ENCODE measurements around the gene BICC1. TPM values are rescaled to one million over a fixed set of nuclear protein-coding genes. Genes with fewer than 3 reads are reported as not detected.

The BICC1 gene
- total and polyA plus RNA-seq, 2 of the 8 experiments (the other 6 are each of a cell fraction or from before 2014, with no cell fraction given) = 0.20 to 0.73 TPM

DNA sequence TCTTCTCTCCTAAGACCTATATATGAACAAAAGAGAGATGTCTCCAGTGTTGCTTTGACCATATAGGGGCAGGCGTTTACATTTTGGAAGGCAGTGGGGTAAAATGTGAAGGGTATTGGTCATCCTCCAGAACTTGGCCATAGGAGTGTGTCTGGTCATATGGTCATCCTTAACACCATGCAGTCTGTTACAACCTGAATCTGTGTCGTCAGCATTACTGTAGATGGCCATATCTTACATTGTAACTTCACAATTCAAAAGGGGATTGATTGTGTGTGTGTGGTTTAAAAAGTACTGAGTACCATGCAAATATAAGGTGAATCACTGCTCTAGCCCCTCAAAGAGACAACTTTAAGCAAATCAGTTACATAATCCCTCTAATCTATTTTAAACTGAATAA is 311.7 kb downstream of the BICC1 start:
- no peak overlapping the region for H4K5ac ChIP-seq (ENCODE audit: insufficient read length, low read depth, low read length)
- H4K91ac ChIP-seq (replicated peaks; ENCODE audit: insufficient read length, low read length) = no peak overlapping the region
- no peak overlapping the region for H2BK12ac ChIP-seq (ENCODE audit: low read depth, low read length)
- H3K4me1 ChIP-seq (replicated peaks in 1 of 4; ENCODE audit: control insufficient read depth in 3 of 4, insufficient read depth in 4 of 4, low read length in 3 of 4) = no peaks in the 10 kb centered on the region
- no peaks in the 10 kb centered on the region for H3K36me3 ChIP-seq (ENCODE audit: control insufficient read depth in 2 of 4, insufficient read depth in 4 of 4, low read length in 3 of 4)
- H3K9ac ChIP-seq (replicated peaks in 1 of 4; ENCODE audit: extremely low read depth in 1 of 4, low read depth in 3 of 4, low read length in 3 of 4) = no peak overlapping the region
- FAIRE-seq (no peak), DNase-seq (ENCODE audit: low read depth in 1 of 2, low spot score in 2 of 2) (no peak)
- ChIA-PET POLR2A (ENCODE audit: partially characterized antibody) (no interaction called here), CTCF (ENCODE audit: partially characterized antibody) (interaction anchor here (1.7 kb wide), 1 partner anchor 16 kb away, joined by 4 read pairs; no protein-coding TSS in a partner anchor)
- no peak overlapping the region for H3K4ac ChIP-seq (replicated peaks; ENCODE audit: insufficient read length, low read depth, low read length)
- no peak overlapping the region for H3K27ac ChIP-seq (ENCODE audit: low read depth, low read length)
- no peak overlapping the region for H2BK5ac ChIP-seq (ENCODE audit: low read depth, low read length)
- H2BK120ac ChIP-seq (replicated peaks; ENCODE audit: low read depth, low read length) = no peak overlapping the region
- H3K23me2 ChIP-seq (ENCODE audit: low read depth, low read length) = no peaks in the 10 kb centered on the region
- no peaks in the 10 kb centered on the region for H4K20me1 ChIP-seq (replicated peaks in 1 of 2; ENCODE audit: control insufficient read depth in 1 of 2, insufficient read depth in 2 of 2, low read length in 2 of 2)
- no peak overlapping the region for H2AFZ ChIP-seq (ENCODE audit: low read length)
- H3K18ac ChIP-seq (ENCODE audit: extremely low read depth, low read length) = no peak overlapping the region
- no peaks in the 10 kb centered on the region for H3K9me3 ChIP-seq (ENCODE audit: insufficient read depth in 2 of 2, low read depth in 1 of 2, low read length in 1 of 2)
- no peak overlapping the region for H4K8ac ChIP-seq (ENCODE audit: extremely low read depth, insufficient read depth, low read length)
- no peak overlapping the region for H3K4me3 ChIP-seq (ENCODE audit: extremely low read depth in 1 of 4, insufficient read depth in 2 of 4, low read depth in 3 of 4, low read length in 4 of 4)
- no peak overlapping the region for H3K4me2 ChIP-seq (ENCODE audit: insufficient read depth in 1 of 2, low read depth in 2 of 2, low read length in 2 of 2)
- no peak overlapping the region for H3K14ac ChIP-seq (ENCODE audit: insufficient read length)
- no peak overlapping the region for H2BK15ac ChIP-seq (ENCODE audit: low read length)
- H3K27me3 ChIP-seq (replicated peaks in 1 of 4; ENCODE audit: control insufficient read depth in 3 of 4, extremely low read depth in 1 of 4, insufficient read depth in 3 of 4, low read length in 3 of 4) = no peaks in the 10 kb centered on the region
- H2BK20ac ChIP-seq (ENCODE audit: low read length) = no peak overlapping the region
- no peak overlapping the region for H3K23ac ChIP-seq (ENCODE audit: insufficient read length)
- no peaks in the 10 kb centered on the region for H3K79me1 ChIP-seq (ENCODE audit: low read depth, low read length)
- WGBS, 2 experiments (ENCODE audit: extremely low coverage in 1 of 2, insufficient coverage in 1 of 2, insufficient read length in 1 of 2, insufficient replicate concordance in 2 of 2, low coverage in 1 of 2, low lambda C conversion rate in 2 of 2, missing lambda C conversion rate in 1 of 2) = 86% methylated on average over 2 of the region's 2 CpGs; no CpG with 5 or more reads in 1 of the 2 experiments
- TF ChIP-seq TAF1 (IDR thresholded peaks at IDR 0.05; ENCODE audit: low read depth, low read length) (no peak), RBBP5 (IDR thresholded peaks at IDR 0.05; ENCODE audit: borderline replicate concordance, low read depth, low read length) (no peak), RFX5 (IDR thresholded peaks at IDR 0.05; ENCODE audit: borderline replicate concordance, low read depth, low read length) (no peak), NRF1 (IDR thresholded peaks at IDR 0.05; ENCODE audit: low read depth, low read length) (no peak)
- TF ChIP-seq, protein P1, sequence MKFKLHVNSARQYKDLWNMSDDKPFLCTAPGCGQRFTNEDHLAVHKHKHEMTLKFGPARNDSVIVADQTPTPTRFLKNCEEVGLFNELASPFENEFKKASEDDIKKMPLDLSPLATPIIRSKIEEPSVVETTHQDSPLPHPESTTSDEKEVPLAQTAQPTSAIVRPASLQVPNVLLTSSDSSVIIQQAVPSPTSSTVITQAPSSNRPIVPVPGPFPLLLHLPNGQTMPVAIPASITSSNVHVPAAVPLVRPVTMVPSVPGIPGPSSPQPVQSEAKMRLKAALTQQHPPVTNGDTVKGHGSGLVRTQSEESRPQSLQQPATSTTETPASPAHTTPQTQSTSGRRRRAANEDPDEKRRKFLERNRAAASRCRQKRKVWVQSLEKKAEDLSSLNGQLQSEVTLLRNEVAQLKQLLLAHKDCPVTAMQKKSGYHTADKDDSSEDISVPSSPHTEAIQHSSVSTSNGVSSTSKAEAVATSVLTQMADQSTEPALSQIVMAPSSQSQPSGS (IDR thresholded peaks at IDR 0.05; ENCODE audit: low read length) = no peak
- no peaks in the 10 kb centered on the region for H3K79me2 ChIP-seq (ENCODE audit: control insufficient read depth in 1 of 2, insufficient read depth in 2 of 2, low read length in 2 of 2)
- no peak overlapping the region for H3K56ac ChIP-seq (replicated peaks; ENCODE audit: insufficient read length, low read depth, low read length)
- H2AK5ac ChIP-seq (ENCODE audit: low read depth, low read length) = no peak overlapping the region
